WTC11 (cell line): ENCODE measurements around the gene KLHL18. TPM values are rescaled to one million over a fixed set of nuclear protein-coding genes. Genes with fewer than 3 reads are reported as not detected.
A peak's percentile ranks its signal among the peaks of the same experiment; 100 is the strongest.
"Not testable (repeated sequence)": the region's sequence is repeated elsewhere in the genome, so short reads cannot be mapped to it uniquely, and the experiment has no call there.

ENCODE experiments used
- ATAC-seq: fragments of 200-7000 bp; cut with Tn5 transposase; 2 replicates; pipeline ENCODE4 v1.10.0; 2021; ENCODE audit warnings: mild to moderate bottlenecking, moderate library complexity
- CTCF ChIA-PET: fragments of 300-600 bp; sonication (Branson Sonifier 250); formaldehyde crosslinking; loops from one replicate; lab custom pipeline; 2021; ENCODE audit warnings: antibody characterized with exemption; lab: Charles Lee
- POLR2A ChIA-PET: fragments of 350-600 bp; sonication (Branson Sonifier 250); formaldehyde crosslinking; loops from one replicate; lab custom pipeline; 2021; ENCODE audit warnings: antibody characterized with exemption; lab: Charles Lee
- DNase-seq: peaks from one replicate; pipeline ENCODE4 v3.0.0; 2021; ENCODE audit warnings: low spot score
- H3K27ac Mint-ChIP-seq: 2 replicates; pipeline ENCODE4 v1.8.0; 2021; ENCODE audit warnings: mixed read lengths
- H3K27me3 Mint-ChIP-seq: 2 replicates; pipeline ENCODE4 v1.8.0; 2021; ENCODE audit warnings: low read depth, mild to moderate bottlenecking, moderate library complexity, mixed read lengths
- H3K36me3 Mint-ChIP-seq: 2 replicates; pipeline ENCODE4 v1.8.0; 2021; ENCODE audit warnings: mixed read lengths
- H3K4me1 Mint-ChIP-seq: 2 replicates; pipeline ENCODE4 v1.8.0; 2022; ENCODE audit warnings: mixed read lengths
- H3K4me3 Mint-ChIP-seq: 2 replicates; pipeline ENCODE4 v1.8.0; 2021; ENCODE audit warnings: mild to moderate bottlenecking, moderate library complexity, mixed read lengths
- H3K9me3 Mint-ChIP-seq: 2 replicates; pipeline ENCODE4 v1.8.0; 2021; ENCODE audit warnings: mixed read lengths
- CREB1 ChIP-seq: sonication (generic); formaldehyde crosslinking; IDR thresholded peaks from 2 replicates; pipeline ENCODE4 v1.8.0; 2023; ENCODE audit warnings: mild to moderate bottlenecking, missing genetic modification reagents
- CREM ChIP-seq: sonication (generic); formaldehyde crosslinking; IDR thresholded peaks from 2 replicates; pipeline ENCODE4 v1.8.1; 2022; ENCODE audit warnings: mild to moderate bottlenecking, missing genetic modification reagents, moderate library complexity
- EMX1 ChIP-seq: fragments of 250-450 bp; sonication (Bioruptor Pico); IDR thresholded peaks from 2 replicates; pipeline ENCODE4 v1.8.0; 2021; ENCODE audit warnings: mild to moderate bottlenecking
- ESRRA ChIP-seq: sonication (generic); formaldehyde crosslinking; IDR thresholded peaks from 2 replicates; pipeline ENCODE4 v1.8.1; 2022; ENCODE audit warnings: mild to moderate bottlenecking, missing genetic modification reagents, borderline replicate concordance
- ETV6 ChIP-seq: sonication (generic); formaldehyde crosslinking; IDR thresholded peaks from 2 replicates; pipeline ENCODE4 v1.8.1; 2022; ENCODE audit warnings: mild to moderate bottlenecking, missing genetic modification reagents
- GTF2I ChIP-seq: fragments of 250-450 bp; sonication (Bioruptor Pico); conservative IDR thresholded peaks from 2 replicates; pipeline ENCODE4 v1.4.0; 2021; ENCODE audit warnings: mild to moderate bottlenecking
- IRF2 ChIP-seq: sonication (generic); formaldehyde crosslinking; IDR thresholded peaks from 2 replicates; pipeline ENCODE4 v1.8.0; 2022; ENCODE audit warnings: low read depth, missing genetic modification reagents, borderline replicate concordance
- JUN ChIP-seq: sonication (generic); formaldehyde crosslinking; IDR thresholded peaks from 2 replicates; pipeline ENCODE4 v1.8.0; 2023; ENCODE audit warnings: mild to moderate bottlenecking, missing genetic modification reagents
- NFYB ChIP-seq: sonication (generic); formaldehyde crosslinking; conservative IDR thresholded peaks from 2 replicates; pipeline ENCODE4 v1.8.0; 2022; ENCODE audit warnings: low read depth, missing genetic modification reagents
- SOX15 ChIP-seq: fragments of 250-450 bp; sonication (Bioruptor Pico); IDR thresholded peaks from 2 replicates; pipeline ENCODE4 v1.9.0; 2021; ENCODE audit warnings: mild to moderate bottlenecking
- TP53 ChIP-seq: sonication (generic); formaldehyde crosslinking; IDR thresholded peaks from 2 replicates; pipeline ENCODE4 v1.8.1; 2023; ENCODE audit warnings: mild to moderate bottlenecking, missing genetic modification reagents
- ZNF396 ChIP-seq: fragments of 250-450 bp; sonication (Bioruptor Pico); IDR thresholded peaks from 2 replicates; pipeline ENCODE4 v1.8.0; 2021; ENCODE audit warnings: mild to moderate bottlenecking, moderate library complexity, borderline replicate concordance
- total RNA-seq: library from RNA; stranded (reverse); gene quantifications from 3 replicates; pipeline ENCODE4 v1.2.3, GENCODE V29; 2021
- TF ChIP-seq, protein P1 (sequence below): sonication (generic); formaldehyde crosslinking; IDR thresholded peaks from 2 replicates; pipeline ENCODE4 v1.8.1; 2022; ENCODE audit warnings: low read depth, mild to moderate bottlenecking, moderate library complexity, missing genetic modification reagents, borderline replicate concordance
- TF ChIP-seq, protein P2 (sequence below): sonication (generic); formaldehyde crosslinking; IDR thresholded peaks from 2 replicates; pipeline ENCODE4 v1.8.0; 2022; ENCODE audit warnings: missing genetic modification reagents
- TF ChIP-seq, protein P3 (sequence below): sonication (generic); formaldehyde crosslinking; IDR thresholded peaks from 2 replicates; pipeline ENCODE4 v1.8.0; 2022; ENCODE audit warnings: mild to moderate bottlenecking, missing genetic modification reagents
- TF ChIP-seq, protein P4 (sequence below): sonication (generic); formaldehyde crosslinking; IDR thresholded peaks from 2 replicates; pipeline ENCODE4 v1.8.1; 2022; ENCODE audit warnings: mild to moderate bottlenecking, moderate library complexity, missing genetic modification reagents
- TF ChIP-seq, protein P5 (sequence below): fragments of 250-450 bp; sonication (Bioruptor Pico); IDR thresholded peaks from 2 replicates; pipeline ENCODE4 v1.9.0; 2021; ENCODE audit warnings: mild to moderate bottlenecking

The KLHL18 gene
- total RNA-seq, 1 experiment from 2014 or later: 28.4 TPM

DNA sequence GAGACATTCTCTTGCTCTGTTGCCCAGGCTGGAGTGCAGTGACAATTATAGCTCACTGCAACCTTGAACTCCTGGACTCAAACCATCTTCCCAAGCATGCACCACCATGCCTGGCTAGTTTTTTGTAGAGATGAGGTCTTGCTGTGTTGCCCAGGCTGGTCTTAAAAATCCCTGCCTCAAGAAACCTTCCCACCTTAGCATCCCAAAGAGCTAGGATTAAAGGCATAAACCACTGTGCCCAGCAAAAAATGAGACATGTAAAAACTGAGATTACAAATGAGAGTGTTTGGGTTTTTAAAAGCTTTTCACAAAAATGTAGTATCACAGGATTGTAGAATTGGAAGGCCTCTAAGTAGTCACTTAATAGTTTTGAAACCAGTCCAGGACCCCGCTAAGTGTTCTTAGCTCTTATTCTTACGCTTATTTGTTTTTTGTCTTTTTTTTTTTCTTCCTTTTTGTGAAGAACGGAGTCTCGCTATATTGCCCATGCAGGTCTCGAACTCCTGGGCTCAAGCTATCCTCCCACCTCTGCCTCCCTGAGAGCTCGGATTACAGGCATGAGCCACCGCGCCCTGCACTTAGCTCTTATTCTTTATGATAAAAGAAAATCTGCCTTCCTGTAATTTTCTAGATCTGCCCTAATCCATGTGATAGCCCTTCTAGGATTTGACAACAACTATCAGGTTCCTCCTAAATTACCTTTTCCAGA, 31.5 kb downstream of the KLHL18 start:
- no peak for TF ChIP-seq SOX15 (CRISPR knock-in tag)
- no peak for TF ChIP-seq EMX1
- TF ChIP-seq IRF2: no peak
- TF ChIP-seq, all 79 proteins: peak for 0
- POLR2A ChIA-PET: interaction anchor here (0.5 kb wide), 1 partner anchor 337 kb away, joined by 3 read pairs; no protein-coding TSS in a partner anchor
- CTCF ChIA-PET: interaction anchor here (0.7 to 1.7 kb wide), 5 partner anchors 10 to 311 kb away, joined by 3 to 10 read pairs (median 3); partner anchors contain the start of genes KIF9 and KLHL18
- H3K4me3 Mint-ChIP-seq: no peak overlapping the region
- no peak for DNase-seq
- H3K36me3 Mint-ChIP-seq: peaks cover 13% of the 10 kb centered on the region
- H3K4me1 Mint-ChIP-seq: peaks cover 8% of the 10 kb centered on the region
- ATAC-seq: no peak
- peaks cover 9% of the 10 kb centered on the region for H3K9me3 Mint-ChIP-seq
- peak overlapping the region; percentile 13; the same call in 1 of the 2 replicates for H3K27ac Mint-ChIP-seq
- no peaks in the 10 kb centered on the region for H3K27me3 Mint-ChIP-seq

DNA sequence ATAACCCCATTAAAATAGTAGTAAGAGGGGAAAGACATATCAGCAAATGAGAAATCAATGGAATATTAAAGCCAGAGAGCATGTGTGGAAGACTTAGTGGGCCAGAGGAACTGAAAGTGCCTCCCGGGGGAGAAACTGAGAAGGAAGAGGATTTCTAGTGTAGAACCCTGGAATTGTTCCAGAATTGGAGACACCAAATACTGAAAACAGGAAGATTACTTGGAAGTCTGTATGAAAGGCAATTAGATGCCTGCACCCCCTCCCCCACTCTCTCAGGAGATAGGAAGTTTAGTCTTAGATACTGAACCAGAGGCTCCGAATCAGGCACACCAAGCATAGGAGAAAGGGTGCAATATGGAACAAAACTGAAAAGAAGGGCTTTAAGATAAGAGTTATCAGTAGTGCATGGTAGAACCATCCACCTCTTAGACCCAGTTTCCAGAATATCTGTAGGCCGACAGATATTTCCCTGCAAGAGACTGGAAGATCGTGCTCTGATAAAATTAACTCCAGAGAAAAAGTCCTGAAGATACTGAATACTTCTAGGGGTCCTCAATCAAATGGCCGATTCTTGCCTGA, 32.4 kb downstream of the KLHL18 start:
- H3K9me3 Mint-ChIP-seq: peaks cover 6% of the 10 kb centered on the region
- H3K27me3 Mint-ChIP-seq: no peaks in the 10 kb centered on the region
- peaks cover 8% of the 10 kb centered on the region for H3K4me1 Mint-ChIP-seq
- TF ChIP-seq ETV6 (CRISPR knock-in tag) (no peak), ESRRA (CRISPR knock-in tag) (no peak), CREM (CRISPR knock-in tag) (no peak), NFYB (CRISPR knock-in tag) (no peak), JUN (no peak), CREB1 (CRISPR knock-in tag) (no peak), ZNF396 (CRISPR knock-in tag) (no peak), GTF2I (CRISPR knock-in tag) (no peak), TP53 (no peak)
- TF ChIP-seq, protein P1, sequence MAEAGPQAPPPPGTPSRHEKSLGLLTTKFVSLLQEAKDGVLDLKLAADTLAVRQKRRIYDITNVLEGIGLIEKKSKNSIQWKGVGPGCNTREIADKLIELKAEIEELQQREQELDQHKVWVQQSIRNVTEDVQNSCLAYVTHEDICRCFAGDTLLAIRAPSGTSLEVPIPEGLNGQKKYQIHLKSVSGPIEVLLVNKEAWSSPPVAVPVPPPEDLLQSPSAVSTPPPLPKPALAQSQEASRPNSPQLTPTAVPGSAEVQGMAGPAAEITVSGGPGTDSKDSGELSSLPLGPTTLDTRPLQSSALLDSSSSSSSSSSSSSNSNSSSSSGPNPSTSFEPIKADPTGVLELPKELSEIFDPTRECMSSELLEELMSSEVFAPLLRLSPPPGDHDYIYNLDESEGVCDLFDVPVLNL (CRISPR knock-in tag): no peak
- TF ChIP-seq, protein P2, sequence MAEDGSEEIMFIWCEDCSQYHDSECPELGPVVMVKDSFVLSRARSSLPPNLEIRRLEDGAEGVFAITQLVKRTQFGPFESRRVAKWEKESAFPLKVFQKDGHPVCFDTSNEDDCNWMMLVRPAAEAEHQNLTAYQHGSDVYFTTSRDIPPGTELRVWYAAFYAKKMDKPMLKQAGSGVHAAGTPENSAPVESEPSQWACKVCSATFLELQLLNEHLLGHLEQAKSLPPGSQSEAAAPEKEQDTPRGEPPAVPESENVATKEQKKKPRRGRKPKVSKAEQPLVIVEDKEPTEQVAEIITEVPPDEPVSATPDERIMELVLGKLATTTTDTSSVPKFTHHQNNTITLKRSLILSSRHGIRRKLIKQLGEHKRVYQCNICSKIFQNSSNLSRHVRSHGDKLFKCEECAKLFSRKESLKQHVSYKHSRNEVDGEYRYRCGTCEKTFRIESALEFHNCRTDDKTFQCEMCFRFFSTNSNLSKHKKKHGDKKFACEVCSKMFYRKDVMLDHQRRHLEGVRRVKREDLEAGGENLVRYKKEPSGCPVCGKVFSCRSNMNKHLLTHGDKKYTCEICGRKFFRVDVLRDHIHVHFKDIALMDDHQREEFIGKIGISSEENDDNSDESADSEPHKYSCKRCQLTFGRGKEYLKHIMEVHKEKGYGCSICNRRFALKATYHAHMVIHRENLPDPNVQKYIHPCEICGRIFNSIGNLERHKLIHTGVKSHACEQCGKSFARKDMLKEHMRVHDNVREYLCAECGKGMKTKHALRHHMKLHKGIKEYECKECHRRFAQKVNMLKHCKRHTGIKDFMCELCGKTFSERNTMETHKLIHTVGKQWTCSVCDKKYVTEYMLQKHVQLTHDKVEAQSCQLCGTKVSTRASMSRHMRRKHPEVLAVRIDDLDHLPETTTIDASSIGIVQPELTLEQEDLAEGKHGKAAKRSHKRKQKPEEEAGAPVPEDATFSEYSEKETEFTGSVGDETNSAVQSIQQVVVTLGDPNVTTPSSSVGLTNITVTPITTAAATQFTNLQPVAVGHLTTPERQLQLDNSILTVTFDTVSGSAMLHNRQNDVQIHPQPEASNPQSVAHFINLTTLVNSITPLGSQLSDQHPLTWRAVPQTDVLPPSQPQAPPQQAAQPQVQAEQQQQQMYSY (CRISPR knock-in tag): no peak
- TF ChIP-seq, protein P3, sequence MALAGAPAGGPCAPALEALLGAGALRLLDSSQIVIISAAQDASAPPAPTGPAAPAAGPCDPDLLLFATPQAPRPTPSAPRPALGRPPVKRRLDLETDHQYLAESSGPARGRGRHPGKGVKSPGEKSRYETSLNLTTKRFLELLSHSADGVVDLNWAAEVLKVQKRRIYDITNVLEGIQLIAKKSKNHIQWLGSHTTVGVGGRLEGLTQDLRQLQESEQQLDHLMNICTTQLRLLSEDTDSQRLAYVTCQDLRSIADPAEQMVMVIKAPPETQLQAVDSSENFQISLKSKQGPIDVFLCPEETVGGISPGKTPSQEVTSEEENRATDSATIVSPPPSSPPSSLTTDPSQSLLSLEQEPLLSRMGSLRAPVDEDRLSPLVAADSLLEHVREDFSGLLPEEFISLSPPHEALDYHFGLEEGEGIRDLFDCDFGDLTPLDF: no peak
- TF ChIP-seq, protein P4, sequence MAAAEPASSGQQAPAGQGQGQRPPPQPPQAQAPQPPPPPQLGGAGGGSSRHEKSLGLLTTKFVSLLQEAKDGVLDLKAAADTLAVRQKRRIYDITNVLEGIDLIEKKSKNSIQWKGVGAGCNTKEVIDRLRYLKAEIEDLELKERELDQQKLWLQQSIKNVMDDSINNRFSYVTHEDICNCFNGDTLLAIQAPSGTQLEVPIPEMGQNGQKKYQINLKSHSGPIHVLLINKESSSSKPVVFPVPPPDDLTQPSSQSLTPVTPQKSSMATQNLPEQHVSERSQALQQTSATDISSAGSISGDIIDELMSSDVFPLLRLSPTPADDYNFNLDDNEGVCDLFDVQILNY (CRISPR knock-in tag): no peak
- TF ChIP-seq, protein P5, sequence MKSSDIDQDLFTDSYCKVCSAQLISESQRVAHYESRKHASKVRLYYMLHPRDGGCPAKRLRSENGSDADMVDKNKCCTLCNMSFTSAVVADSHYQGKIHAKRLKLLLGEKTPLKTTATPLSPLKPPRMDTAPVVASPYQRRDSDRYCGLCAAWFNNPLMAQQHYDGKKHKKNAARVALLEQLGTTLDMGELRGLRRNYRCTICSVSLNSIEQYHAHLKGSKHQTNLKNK (CRISPR knock-in tag): no peak
- peak overlapping the region; percentile 40; the same call in 1 of the 2 replicates for H3K27ac Mint-ChIP-seq
- ATAC-seq (no peak), DNase-seq (no peak)
- CTCF ChIA-PET: interaction anchor here (1.5 to 1.7 kb wide), 2 partner anchors 9 to 65 kb away, joined by 3 to 10 read pairs; no protein-coding TSS in a partner anchor
- peaks cover 9% of the 10 kb centered on the region for H3K36me3 Mint-ChIP-seq
- POLR2A ChIA-PET: no interaction called here
- H3K4me3 Mint-ChIP-seq: no peak overlapping the region

DNA sequence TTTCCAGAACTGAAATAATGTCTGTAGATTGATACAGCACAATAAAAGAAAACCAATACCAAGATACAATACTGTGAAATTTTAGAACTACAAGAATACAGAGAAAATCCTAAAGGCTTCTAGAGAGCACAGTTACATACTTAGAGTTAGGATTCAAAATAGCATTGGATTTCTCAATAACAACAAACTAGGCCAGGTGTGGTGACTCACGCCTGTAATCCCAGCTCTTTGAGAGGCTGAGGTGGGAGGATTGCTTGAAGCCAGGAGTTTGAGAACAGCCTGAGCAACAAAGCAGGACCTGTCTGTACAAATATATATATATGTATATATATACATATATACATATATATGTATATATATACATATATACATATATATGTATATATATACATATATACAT, 33.4 kb downstream of the KLHL18 start:
- H3K27me3 Mint-ChIP-seq, H3K4me3 Mint-ChIP-seq, H3K4me1 Mint-ChIP-seq, ATAC-seq, DNase-seq, CTCF ChIA-PET, H3K36me3 Mint-ChIP-seq, H3K9me3 Mint-ChIP-seq, H3K27ac Mint-ChIP-seq, POLR2A ChIA-PET: not testable (repeated sequence)
